Mucosa of stomach (tissue), 1 donor: ENCODE measurements around the gene KIF3C.

Experiments used
- H3K27me3 ChIP-seq: one replicate; pipeline ENCODE4 v1.7.0; 2013; ENCODE audit warnings: mild to moderate bottlenecking, low read length; ENCODE audit not compliant: control insufficient read depth, insufficient read depth
- H3K36me3 ChIP-seq: one replicate; pipeline ENCODE4 v1.7.0; 2013; ENCODE audit warnings: low read length; ENCODE audit not compliant: control insufficient read depth, insufficient read depth
- H3K4me1 ChIP-seq: one replicate; pipeline ENCODE4 v1.7.0; 2013; ENCODE audit warnings: mild to moderate bottlenecking, low read length; ENCODE audit not compliant: control insufficient read depth, insufficient read depth
- H3K4me3 ChIP-seq: one replicate; pipeline ENCODE4 v1.7.0; 2013; ENCODE audit warnings: low read length
- H3K9ac ChIP-seq: one replicate; pipeline ENCODE4 v1.7.0; 2013; ENCODE audit warnings: mild to moderate bottlenecking, low read length, moderate library complexity
- H3K9me3 ChIP-seq: one replicate; pipeline ENCODE4 v1.7.0; 2013; ENCODE audit warnings: mild to moderate bottlenecking, low read length, moderate library complexity; ENCODE audit not compliant: control insufficient read depth
- donor health status: Pancreatic carcinoma.

KIF3C gene

DNA sequence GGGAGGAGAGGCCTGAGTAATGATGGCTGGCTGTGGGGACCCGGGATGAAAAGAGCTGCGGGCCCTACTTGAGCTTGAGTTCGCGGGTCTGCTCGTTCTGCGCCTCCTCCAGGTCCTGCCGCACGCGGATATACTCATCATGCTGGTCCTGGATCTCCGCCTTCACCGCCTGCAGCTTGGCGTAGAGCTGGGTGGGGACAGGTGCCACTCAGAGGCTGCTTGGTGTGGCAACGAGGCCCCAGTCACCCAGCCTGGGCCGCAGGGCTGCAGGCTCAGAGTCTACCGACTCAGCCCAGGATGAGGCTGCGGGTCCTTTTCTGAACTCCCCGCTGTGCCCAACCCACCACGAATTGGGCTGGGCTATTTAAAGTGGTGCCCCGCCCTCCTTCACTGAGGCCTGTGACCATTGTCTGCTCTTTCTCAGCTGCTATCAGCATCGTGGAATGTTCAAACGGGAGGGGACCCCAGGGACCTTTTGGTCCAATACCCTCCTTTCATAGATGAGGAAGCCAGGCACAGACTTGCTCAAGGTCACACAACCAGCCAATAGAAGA, 28.0 kb downstream of the KIF3C start:
- no peaks in the 10 kb centered on the region for H3K27me3 ChIP-seq
- H3K36me3 ChIP-seq, result no peaks in the 10 kb centered on the region
- no peak overlapping the region for H3K4me3 ChIP-seq
- no peaks in the 10 kb centered on the region for H3K9me3 ChIP-seq
- no peaks in the 10 kb centered on the region for H3K4me1 ChIP-seq
- H3K9ac ChIP-seq, result no peak overlapping the region

DNA sequence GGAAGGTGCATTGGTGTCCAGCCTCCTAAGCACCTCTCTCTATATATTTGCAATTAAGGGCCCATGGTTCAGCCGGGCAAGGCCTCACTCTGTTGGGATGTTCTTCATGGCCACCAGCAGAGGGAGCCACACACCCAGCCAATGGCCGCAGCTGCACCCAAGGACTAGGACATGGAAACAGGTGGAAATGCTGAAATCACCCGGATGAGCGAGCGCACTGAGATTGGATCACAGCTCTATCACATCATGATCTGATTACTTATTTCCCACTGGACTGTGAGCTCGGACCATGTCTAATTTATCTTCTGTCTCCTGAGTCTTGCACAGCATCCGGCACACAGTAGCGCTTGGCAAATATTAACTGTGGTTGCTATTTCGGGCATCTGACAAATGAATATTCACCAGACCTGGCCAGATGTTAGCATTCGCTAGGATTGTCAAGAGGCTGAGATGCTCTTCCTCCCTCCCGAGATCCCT, 31.2 kb downstream of the KIF3C start:
- no peaks in the 10 kb centered on the region for H3K9me3 ChIP-seq
- H3K4me3 ChIP-seq, result no peak overlapping the region
- H3K4me1 ChIP-seq, result no peaks in the 10 kb centered on the region
- H3K36me3 ChIP-seq, result no peaks in the 10 kb centered on the region
- H3K27me3 ChIP-seq, result no peaks in the 10 kb centered on the region
- H3K9ac ChIP-seq, result no peak overlapping the region

DNA sequence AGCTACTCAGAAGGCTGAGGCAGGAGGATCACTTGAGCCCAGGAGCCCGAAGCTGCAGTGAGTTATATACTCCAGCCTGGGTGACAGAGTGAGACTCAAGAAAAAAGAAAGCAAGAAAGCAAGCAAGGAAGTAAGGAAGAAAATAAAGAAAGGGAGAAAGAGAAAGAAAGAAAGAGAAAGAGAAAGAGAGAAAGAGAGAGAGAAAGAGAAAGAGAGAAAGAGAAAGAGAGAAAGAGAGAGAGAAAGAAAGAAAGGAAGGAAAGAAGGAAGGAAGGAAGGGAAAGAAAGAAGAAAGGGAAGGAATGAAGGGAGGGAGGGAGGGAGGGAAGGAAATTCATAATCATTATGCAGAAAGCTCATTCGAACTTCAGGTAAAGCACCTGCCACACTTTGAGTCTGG, 33.9 kb downstream of the KIF3C start:
- H3K9me3 ChIP-seq, result no peaks in the 10 kb centered on the region
- no peaks in the 10 kb centered on the region for H3K4me1 ChIP-seq
- H3K9ac ChIP-seq, result no peak overlapping the region
- H3K36me3 ChIP-seq, result no peaks in the 10 kb centered on the region
- H3K4me3 ChIP-seq, result no peak overlapping the region
- H3K27me3 ChIP-seq, result no peaks in the 10 kb centered on the region

DNA sequence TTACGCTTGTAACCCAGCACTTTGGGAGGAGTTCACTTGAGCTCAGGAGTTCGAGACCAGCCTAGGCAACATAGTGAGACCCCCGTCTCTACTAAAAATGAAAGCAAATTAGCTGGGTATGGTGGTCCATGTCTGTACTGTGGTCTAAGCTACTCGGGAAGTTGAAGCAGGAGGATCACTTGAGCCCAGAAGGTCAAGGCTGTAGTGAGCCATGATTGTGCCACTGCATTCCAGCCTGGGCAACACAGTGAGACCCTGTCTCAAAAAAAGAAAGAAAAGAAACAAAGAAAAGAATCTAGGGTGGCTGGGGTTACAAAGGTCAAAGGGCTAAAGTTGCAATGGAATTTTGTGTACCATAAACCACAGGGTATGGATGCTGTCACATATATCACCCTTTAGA, 41.3 kb downstream of the KIF3C start:
- Histone ChIP-seq H3K4me3 (no peak overlapping the region), H3K36me3 (no peaks in the 10 kb centered on the region), H3K9me3 (no peaks in the 10 kb centered on the region), H3K4me1 (peaks cover 7% of the 10 kb centered on the region), H3K9ac (no peak overlapping the region), H3K27me3 (no peaks in the 10 kb centered on the region)

DNA sequence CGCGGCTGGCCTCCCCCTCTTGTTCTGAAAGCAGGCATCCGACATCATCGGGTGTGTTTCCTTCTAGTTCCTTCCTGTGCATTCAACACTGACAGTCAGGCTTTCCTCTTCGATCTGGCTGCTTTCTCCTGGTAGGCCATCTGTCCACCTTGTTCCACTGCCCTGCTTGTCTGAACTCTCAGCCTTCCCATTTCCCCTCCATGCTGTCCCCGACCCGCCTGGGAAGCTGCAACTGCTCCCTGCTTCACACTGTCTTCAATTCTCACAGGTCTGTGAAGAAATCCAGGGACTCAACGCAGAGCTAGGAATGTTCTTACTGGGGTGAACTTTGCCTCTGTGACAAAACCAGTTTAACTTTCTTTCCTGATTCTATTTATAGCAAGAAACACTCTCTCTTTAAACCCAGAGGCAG, 43.0 kb downstream of the KIF3C start:
- H3K9ac ChIP-seq, result no peak overlapping the region
- no peaks in the 10 kb centered on the region for H3K9me3 ChIP-seq
- H3K4me3 ChIP-seq, result no peak overlapping the region
- H3K4me1 ChIP-seq, result peaks cover 7% of the 10 kb centered on the region
- no peaks in the 10 kb centered on the region for H3K27me3 ChIP-seq
- H3K36me3 ChIP-seq, result no peaks in the 10 kb centered on the region

DNA sequence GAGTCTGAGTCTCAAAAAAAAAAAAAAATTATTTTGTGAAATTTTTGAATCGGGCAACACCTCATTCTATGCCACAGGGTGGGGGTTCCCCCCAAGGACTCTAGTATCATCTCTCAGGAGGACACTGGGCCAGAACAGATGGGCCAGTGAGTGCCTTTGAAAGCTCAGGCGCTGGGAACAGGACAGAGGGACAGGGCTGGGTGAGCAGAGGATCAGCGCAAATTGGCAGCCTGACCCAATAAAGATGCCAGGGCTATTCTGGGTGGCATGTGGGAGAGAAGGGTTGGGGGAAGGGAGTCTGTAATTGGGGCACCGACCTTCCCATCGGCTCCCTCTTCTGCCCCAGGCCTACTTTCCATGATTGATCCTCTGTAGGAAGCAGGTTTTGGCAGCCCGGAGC, 44.0 kb downstream of the KIF3C start:
- no peak overlapping the region for H3K9ac ChIP-seq
- peaks cover 7% of the 10 kb centered on the region for H3K4me1 ChIP-seq
- no peaks in the 10 kb centered on the region for H3K9me3 ChIP-seq
- no peaks in the 10 kb centered on the region for H3K27me3 ChIP-seq
- no peaks in the 10 kb centered on the region for H3K36me3 ChIP-seq
- no peak overlapping the region for H3K4me3 ChIP-seq

DNA sequence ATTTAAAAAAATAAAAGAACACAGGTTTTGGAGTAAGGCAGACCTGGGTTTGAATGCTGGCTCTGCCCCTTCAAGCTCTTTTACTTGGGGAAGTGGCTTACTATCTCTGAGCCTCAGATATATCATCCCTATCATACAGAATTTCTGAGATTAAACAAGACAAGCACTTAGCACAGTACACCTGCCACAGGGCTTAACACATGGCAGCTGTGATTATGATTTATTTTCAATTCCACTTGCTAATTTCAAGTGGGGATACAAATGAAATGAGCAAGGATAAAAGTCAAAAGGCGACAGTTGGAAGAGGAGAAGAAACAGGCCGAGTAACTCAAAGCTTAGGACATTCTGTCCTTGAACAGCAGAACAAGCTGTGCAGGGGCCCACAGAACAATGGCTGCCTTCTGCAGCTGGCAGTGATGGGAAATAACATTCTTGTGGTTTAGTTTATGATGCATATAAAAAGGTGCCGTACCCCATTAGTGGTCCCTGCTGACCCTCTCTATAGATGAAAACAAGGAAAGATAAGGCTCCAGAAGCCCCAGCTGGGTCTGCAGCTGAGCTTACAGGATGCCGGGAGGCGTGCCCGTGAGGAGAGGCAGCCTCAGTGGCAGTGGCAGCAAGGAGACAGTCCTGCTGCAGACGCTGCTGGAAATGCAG, 45.3 kb downstream of the KIF3C start:
- Histone ChIP-seq H3K4me3 (no peak overlapping the region), H3K4me1 (peaks cover 7% of the 10 kb centered on the region), H3K9ac (no peak overlapping the region), H3K36me3 (no peaks in the 10 kb centered on the region), H3K27me3 (no peaks in the 10 kb centered on the region), H3K9me3 (no peaks in the 10 kb centered on the region)

DNA sequence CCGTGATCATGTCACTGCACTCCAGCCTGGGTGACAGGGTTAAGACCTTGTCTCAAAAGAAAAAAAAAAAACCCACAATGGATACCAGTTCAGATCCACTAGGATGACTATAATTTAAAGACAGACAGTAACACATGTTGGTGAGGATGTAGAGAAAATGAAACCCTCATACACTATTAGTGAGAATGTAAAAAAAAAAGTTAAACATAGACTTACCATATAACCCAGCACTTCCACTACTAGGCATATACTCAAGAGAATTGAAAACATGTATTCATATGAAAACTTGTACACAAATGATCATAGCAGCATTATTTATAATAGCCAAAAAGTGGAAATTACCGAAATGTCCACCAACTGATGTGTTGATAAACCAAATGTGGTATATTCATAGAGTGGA, 48.7 kb downstream of the KIF3C start:
- H3K36me3 ChIP-seq, result no peaks in the 10 kb centered on the region
- H3K4me1 ChIP-seq, result no peaks in the 10 kb centered on the region
- H3K9me3 ChIP-seq, result no peaks in the 10 kb centered on the region
- H3K9ac ChIP-seq, result no peak overlapping the region
- H3K4me3 ChIP-seq, result no peak overlapping the region
- H3K27me3 ChIP-seq, result no peaks in the 10 kb centered on the region

DNA sequence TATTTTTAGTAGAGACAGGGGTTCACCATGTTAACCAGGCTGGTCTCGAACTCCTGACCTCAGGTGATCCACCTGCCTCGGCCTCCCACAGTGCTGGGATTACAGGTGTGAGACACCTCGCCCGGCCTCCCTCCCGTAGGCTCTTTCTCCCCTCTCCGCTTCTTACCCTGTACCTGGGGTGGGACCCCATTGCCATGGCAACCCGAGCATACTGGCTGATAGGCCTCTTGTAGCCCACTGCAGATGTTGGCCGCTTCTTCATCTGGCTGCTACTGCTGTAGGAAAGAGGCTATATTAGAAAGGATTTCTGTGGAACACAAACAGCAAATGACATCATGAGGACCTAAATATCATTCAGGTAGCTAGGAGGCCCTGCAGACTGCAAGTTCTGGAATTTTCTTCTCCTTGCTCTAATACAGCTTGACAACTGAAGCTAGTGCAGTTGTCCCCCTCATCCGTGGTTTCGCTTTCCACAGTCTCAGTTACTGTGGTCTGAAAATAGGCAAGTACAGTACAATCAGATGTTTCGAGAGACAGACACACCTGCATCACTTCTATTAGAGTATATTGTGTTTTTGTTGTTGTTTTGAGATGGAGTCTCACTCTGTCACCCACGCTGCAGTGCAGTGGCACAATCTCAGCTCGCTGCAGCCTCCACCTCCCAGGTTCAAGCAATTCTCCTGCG, 52.4 kb downstream of the KIF3C start:
- Histone ChIP-seq H3K9me3 (no peaks in the 10 kb centered on the region), H3K4me3 (no peak overlapping the region), H3K4me1 (no peaks in the 10 kb centered on the region), H3K27me3 (no peaks in the 10 kb centered on the region), H3K36me3 (no peaks in the 10 kb centered on the region), H3K9ac (no peak overlapping the region)

DNA sequence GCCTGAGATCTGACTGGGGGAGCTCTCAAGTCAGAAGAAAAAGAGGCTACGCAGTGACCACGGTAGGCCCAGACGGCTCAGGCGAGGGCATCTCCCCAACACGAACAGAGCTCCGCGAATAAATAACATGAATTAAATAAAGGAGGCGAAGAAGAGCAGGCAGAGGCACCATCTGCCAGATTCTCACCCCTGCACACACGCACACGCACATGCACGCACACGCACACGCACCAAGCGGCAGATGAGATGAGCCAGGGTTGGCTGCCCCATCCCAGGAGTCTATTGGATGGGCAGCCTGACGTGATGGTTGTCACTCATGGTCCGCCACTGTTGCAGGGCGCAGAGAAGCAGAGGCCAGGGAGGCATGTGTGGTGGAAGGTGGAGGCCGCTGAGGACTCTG, 53.6 kb downstream of the KIF3C start:
- Histone ChIP-seq H3K9me3 (no peaks in the 10 kb centered on the region), H3K27me3 (no peaks in the 10 kb centered on the region), H3K4me3 (no peak overlapping the region), H3K9ac (no peak overlapping the region), H3K4me1 (no peaks in the 10 kb centered on the region), H3K36me3 (no peaks in the 10 kb centered on the region)

DNA sequence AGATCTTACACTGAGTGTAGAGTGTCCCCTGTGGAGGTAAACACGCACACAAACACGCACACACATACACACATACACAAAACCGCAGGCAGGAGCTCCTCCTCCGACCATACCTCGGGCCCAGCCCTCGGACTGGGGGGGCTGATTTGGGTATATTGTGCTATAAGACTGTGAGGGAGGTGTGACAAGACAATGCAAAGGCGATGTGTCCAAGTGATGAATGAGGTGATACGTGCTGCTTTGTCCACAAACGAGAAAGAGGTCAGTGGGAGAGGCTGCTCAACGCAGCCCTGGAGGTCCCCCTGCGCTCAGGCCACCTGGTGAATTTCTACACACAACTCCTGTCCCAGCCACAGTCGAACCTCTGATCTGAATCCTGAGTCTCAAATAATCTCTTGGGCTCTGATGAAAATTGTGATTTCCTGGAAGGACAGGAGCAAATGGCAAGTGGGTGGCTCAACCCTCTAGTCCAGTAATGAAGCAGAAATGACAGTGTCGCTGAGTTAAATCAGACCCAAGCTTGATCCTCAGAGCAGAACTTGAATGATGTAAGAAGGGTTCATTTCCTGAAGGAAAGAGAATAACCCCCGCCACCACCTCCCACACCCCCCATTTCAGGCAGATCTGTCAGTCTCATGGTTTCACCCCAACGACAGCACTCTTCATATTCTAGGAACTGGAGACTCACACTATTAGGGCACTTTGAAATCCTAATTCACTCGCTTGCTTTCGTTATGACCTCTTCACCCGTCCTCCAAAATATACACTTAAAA, 55.1 kb downstream of the KIF3C start:
- H3K4me1 ChIP-seq, result no peaks in the 10 kb centered on the region
- no peaks in the 10 kb centered on the region for H3K9me3 ChIP-seq
- H3K4me3 ChIP-seq, result no peak overlapping the region
- H3K27me3 ChIP-seq, result no peaks in the 10 kb centered on the region
- H3K9ac ChIP-seq, result no peak overlapping the region
- no peaks in the 10 kb centered on the region for H3K36me3 ChIP-seq

DNA sequence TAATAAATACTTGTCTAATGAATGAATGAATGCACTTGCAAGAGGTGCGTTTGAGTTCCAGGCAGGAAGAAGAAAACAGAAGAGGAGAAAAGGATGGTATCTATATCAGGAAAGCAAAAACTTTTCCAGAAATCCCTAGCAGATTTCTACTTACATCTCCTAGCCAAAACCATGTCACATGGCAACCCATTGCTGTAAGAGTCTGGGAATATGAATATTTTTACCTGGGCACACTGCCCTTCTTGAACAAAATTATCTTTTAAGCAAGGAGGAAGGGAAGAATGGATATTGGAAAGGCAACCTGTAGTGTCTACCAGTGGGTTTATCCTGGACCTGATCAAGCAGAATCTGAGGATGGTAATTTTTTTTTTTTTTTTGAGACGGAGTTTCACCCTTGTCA, 59.8 kb downstream of the KIF3C start:
- no peaks in the 10 kb centered on the region for H3K36me3 ChIP-seq
- H3K27me3 ChIP-seq, result no peaks in the 10 kb centered on the region
- no peak overlapping the region for H3K9ac ChIP-seq
- no peak overlapping the region for H3K4me3 ChIP-seq
- no peaks in the 10 kb centered on the region for H3K9me3 ChIP-seq
- H3K4me1 ChIP-seq, result no peaks in the 10 kb centered on the region
